ENCODE results near the gene SMIM27.
"Not testable (repeated sequence)": the region's sequence is repeated elsewhere in the genome, so short reads cannot be mapped to it uniquely, and the experiment has no call there.

Gene SMIM27

DNA sequence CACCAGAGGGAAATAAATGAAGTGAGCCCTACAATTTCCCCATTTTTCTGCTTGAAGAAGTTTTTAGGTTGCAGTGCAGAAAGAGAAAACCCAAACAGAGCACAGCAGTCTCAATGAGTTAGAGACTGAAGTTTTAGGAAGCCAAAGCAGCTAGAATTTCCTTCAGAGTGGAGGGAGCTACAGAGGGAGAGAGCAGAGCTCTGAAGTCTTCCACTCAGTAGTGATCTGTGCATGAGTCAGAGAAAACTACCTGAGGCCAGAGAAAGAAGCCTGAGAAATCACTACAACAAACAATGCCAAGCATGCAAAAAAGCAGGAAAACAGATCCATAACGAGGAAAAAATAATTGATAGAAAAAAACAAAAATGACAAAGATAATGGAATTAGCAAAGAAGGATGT lies 38.8 kb downstream of the SMIM27 start:
- H3K27me3 ChIP-seq (replicated peaks; ENCODE audit: insufficient read depth, low read length): no peaks in the 10 kb centered on the region
- no peak for TF ChIP-seq EZH2 (optimal IDR thresholded peaks at IDR 0.05; ENCODE audit: low read depth, low read length)
- no peak for TF ChIP-seq EZH2phosphoT487 (IDR thresholded peaks at IDR 0.05; ENCODE audit: low read length)
- TF ChIP-seq CTCF (IDR thresholded peaks at IDR 0.05; ENCODE audit: low read length): no peak
- no peaks in the 10 kb centered on the region for H3K36me3 ChIP-seq (replicated peaks; ENCODE audit: insufficient read depth, low read length)
- H3K4me2 ChIP-seq (ENCODE audit: low read depth, low read length): no peak overlapping the region
- H3F3A ChIP-seq (ENCODE audit: insufficient read depth, low read length): peaks cover 3% of the 10 kb centered on the region; the same call in 1 of the 2 replicates
- H3K9me3 ChIP-seq (replicated peaks; ENCODE audit: insufficient read depth, low read length): no peaks in the 10 kb centered on the region
- H4K20me1 ChIP-seq (ENCODE audit: insufficient read depth, low read length): no peaks in the 10 kb centered on the region
- no peak for DNase-seq
- H3K4me3 ChIP-seq (ENCODE audit: low read length): no peak overlapping the region
- no peak overlapping the region for H3K27ac ChIP-seq (ENCODE audit: low read length)
- H3K4me1 ChIP-seq (ENCODE audit: low read length): 0 out of 2 replicates have a peak, but pooled peaks cover 6% of the 10 kb centered on the region
- no peaks in the 10 kb centered on the region for H3K9me2 ChIP-seq (replicated peaks; ENCODE audit: insufficient read depth, low read length)
- H2AFZ ChIP-seq (ENCODE audit: low read length): no peak overlapping the region
- H3K79me2 ChIP-seq (ENCODE audit: low read length): no peaks in the 10 kb centered on the region
- H3K9ac ChIP-seq (ENCODE audit: low read length): no peak overlapping the region

GRCh38 chr9:32596096-32596865 lies 44.2 kb downstream of the SMIM27 start:
- no peaks in the 10 kb centered on the region for H3K79me2 ChIP-seq (ENCODE audit: low read length)
- no peak overlapping the region for H2AFZ ChIP-seq (ENCODE audit: low read length)
- no peak overlapping the region for H3K27ac ChIP-seq (ENCODE audit: low read length)
- no peaks in the 10 kb centered on the region for H3K9me2 ChIP-seq (replicated peaks; ENCODE audit: insufficient read depth, low read length)
- no peak for DNase-seq
- no peaks in the 10 kb centered on the region for H3K9me3 ChIP-seq (replicated peaks; ENCODE audit: insufficient read depth, low read length)
- no peaks in the 10 kb centered on the region for H3K36me3 ChIP-seq (replicated peaks; ENCODE audit: insufficient read depth, low read length)
- H4K20me1 ChIP-seq (ENCODE audit: insufficient read depth, low read length): no peaks in the 10 kb centered on the region
- no peaks in the 10 kb centered on the region for H3K27me3 ChIP-seq (replicated peaks; ENCODE audit: insufficient read depth, low read length)
- H3K9ac ChIP-seq (ENCODE audit: low read length): no peak overlapping the region
- H3K4me2 ChIP-seq (ENCODE audit: low read depth, low read length): no peak overlapping the region
- no peak for TF ChIP-seq CTCF (IDR thresholded peaks at IDR 0.05; ENCODE audit: low read length)
- no peak for TF ChIP-seq EZH2phosphoT487 (IDR thresholded peaks at IDR 0.05; ENCODE audit: low read length)
- TF ChIP-seq EZH2 (optimal IDR thresholded peaks at IDR 0.05; ENCODE audit: low read depth, low read length): no peak
- no peaks in the 10 kb centered on the region for H3F3A ChIP-seq (ENCODE audit: insufficient read depth, low read length)
- no peaks in the 10 kb centered on the region for H3K4me1 ChIP-seq (ENCODE audit: low read length)
- no peak overlapping the region for H3K4me3 ChIP-seq (ENCODE audit: low read length)

DNA sequence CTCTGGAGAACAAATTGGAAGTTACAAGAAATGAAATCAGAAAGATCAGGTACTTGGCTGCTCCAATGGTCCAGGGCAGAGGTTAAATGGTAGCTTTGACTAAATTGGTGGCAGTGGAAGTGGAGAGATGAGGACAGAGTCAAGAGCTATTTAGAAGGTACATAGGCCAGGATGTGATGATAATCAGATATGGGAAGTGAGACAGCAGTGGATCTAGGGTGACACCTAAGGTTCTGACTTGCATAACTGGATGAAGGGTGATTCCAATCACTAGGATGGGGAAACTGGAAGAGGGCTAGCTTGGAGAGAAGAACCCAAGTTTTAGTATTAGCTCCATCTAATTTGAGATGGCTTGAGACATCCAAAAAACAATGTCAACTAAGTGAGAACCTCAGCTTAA lies 44.8 kb downstream of the SMIM27 start:
- H3K27ac ChIP-seq (ENCODE audit: low read length): no peak overlapping the region
- TF ChIP-seq CTCF (IDR thresholded peaks at IDR 0.05; ENCODE audit: low read length) (no peak), EZH2phosphoT487 (IDR thresholded peaks at IDR 0.05; ENCODE audit: low read length) (no peak), EZH2 (optimal IDR thresholded peaks at IDR 0.05; ENCODE audit: low read depth, low read length) (no peak)

DNA sequence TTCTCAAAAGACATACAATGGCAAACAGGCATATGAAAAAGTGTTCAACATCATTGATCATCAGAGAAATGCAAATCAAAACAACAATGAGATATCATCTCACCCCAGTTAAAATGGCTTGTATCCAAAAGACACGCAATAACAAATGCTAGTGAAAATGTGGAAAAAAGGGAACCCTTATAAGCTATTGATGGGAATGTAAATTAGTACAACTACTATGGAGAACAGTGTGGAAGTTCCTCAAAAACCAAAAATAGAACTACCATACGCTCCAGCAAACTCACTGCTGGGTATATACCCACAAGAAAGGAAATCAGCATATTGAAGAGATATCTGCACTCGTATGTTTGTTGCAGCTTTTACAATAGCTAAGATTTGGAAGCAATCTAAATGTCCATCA lies 46.9 kb downstream of the SMIM27 start:
- not testable (repeated sequence) for H3K9me3 ChIP-seq (replicated peaks; ENCODE audit: insufficient read depth, low read length); H4K20me1 ChIP-seq (ENCODE audit: insufficient read depth, low read length); H3F3A ChIP-seq (ENCODE audit: insufficient read depth, low read length); H3K27ac ChIP-seq (ENCODE audit: low read length); DNase-seq; H3K9ac ChIP-seq (ENCODE audit: low read length); H2AFZ ChIP-seq (ENCODE audit: low read length); H3K36me3 ChIP-seq (replicated peaks; ENCODE audit: insufficient read depth, low read length); H3K4me2 ChIP-seq (ENCODE audit: low read depth, low read length); H3K9me2 ChIP-seq (replicated peaks; ENCODE audit: insufficient read depth, low read length); H3K27me3 ChIP-seq (replicated peaks; ENCODE audit: insufficient read depth, low read length); H3K4me3 ChIP-seq (ENCODE audit: low read length); H3K79me2 ChIP-seq (ENCODE audit: low read length)
- 0 out of 2 replicates have a peak, but pooled peaks cover 11% of the 10 kb centered on the region for H3K4me1 ChIP-seq (ENCODE audit: low read length)

More for the DNA sequence above, 44.8 kb downstream of the SMIM27 start:
- Histone ChIP-seq H3K9ac (ENCODE audit: low read length) (no peak overlapping the region), H2AFZ (ENCODE audit: low read length) (no peak overlapping the region), H3F3A (ENCODE audit: insufficient read depth, low read length) (no peaks in the 10 kb centered on the region), H3K36me3 (replicated peaks; ENCODE audit: insufficient read depth, low read length) (no peaks in the 10 kb centered on the region), H4K20me1 (ENCODE audit: insufficient read depth, low read length) (no peaks in the 10 kb centered on the region), H3K79me2 (ENCODE audit: low read length) (no peaks in the 10 kb centered on the region), H3K9me2 (replicated peaks; ENCODE audit: insufficient read depth, low read length) (no peaks in the 10 kb centered on the region), H3K27me3 (replicated peaks; ENCODE audit: insufficient read depth, low read length) (no peaks in the 10 kb centered on the region), H3K4me3 (ENCODE audit: low read length) (no peak overlapping the region), H3K4me1 (ENCODE audit: low read length) (no peaks in the 10 kb centered on the region), H3K9me3 (replicated peaks; ENCODE audit: insufficient read depth, low read length) (no peaks in the 10 kb centered on the region), H3K4me2 (ENCODE audit: low read depth, low read length) (no peak overlapping the region)
- no peak for DNase-seq
